H1 (cell line): ENCODE measurements around the gene LRG1. TPM values are rescaled to one million over a fixed set of nuclear protein-coding genes. Genes with fewer than 3 reads are reported as not detected.

Experiments used
- CTCF ChIA-PET: fragments of 300-600 bp; sonication (Branson Sonifier 250); formaldehyde crosslinking; loops from one replicate; lab custom pipeline; 2021; ENCODE audit not compliant: partially characterized antibody; lab: Charles Lee
- POLR2A ChIA-PET: fragments of 300-600 bp; sonication (Branson Sonifier 250); formaldehyde crosslinking; loops from one replicate; lab custom pipeline; 2021; ENCODE audit warnings: inconsistent platforms; ENCODE audit not compliant: partially characterized antibody; lab: Charles Lee
- DNase-seq, 2 experiments: peaks; one replicate each; pipeline versions ENCODE4 v3.0.0 to v3.0.0-alpha.2; 2010 to 2022; ENCODE audit warnings: low spot score in 2 of 2, low read depth in 1 of 2, mixed read lengths in 1 of 2
- FAIRE-seq: peaks from 2 replicates; lab custom pipeline; 2011; peaks lifted over from hg19 to GRCh38; lab: Jason Lieb, UNC
- H2AFZ ChIP-seq: 2 replicates; pipeline ENCODE4 v1.8.1; 2012; ENCODE audit warnings: low read length, inconsistent platforms
- H2AK5ac ChIP-seq: 2 replicates; pipeline ENCODE4 v1.6.1; 2013; ENCODE audit warnings: low read depth, low read length
- H2BK120ac ChIP-seq: replicated peaks from 2 replicates; pipeline ENCODE3; 2013; ENCODE audit warnings: low read depth, low read length, inconsistent platforms
- H2BK12ac ChIP-seq: 2 replicates; pipeline ENCODE4 v1.6.1; 2013; ENCODE audit warnings: low read depth, low read length
- H2BK15ac ChIP-seq: 2 replicates; pipeline ENCODE4 v1.6.1; 2013; ENCODE audit warnings: low read length
- H2BK20ac ChIP-seq: 2 replicates; pipeline ENCODE4 v1.6.1; 2013; ENCODE audit warnings: low read length
- H2BK5ac ChIP-seq: 2 replicates; pipeline ENCODE4 v1.6.1; 2013; ENCODE audit warnings: low read depth, low read length
- H3K14ac ChIP-seq: 2 replicates; pipeline ENCODE4 v1.6.1; 2013; ENCODE audit warnings: inconsistent platforms; ENCODE audit not compliant: insufficient read length
- H3K18ac ChIP-seq: 2 replicates; pipeline ENCODE4 v1.6.1; 2013; ENCODE audit warnings: low read length; ENCODE audit errors: extremely low read depth
- H3K23ac ChIP-seq: 2 replicates; pipeline ENCODE4 v1.6.1; 2013; ENCODE audit warnings: inconsistent platforms; ENCODE audit not compliant: insufficient read length
- H3K23me2 ChIP-seq: 2 replicates; pipeline ENCODE4 v1.6.1; 2013; ENCODE audit warnings: low read depth, low read length
- H3K27ac ChIP-seq: 2 replicates; pipeline ENCODE4 v1.6.1; 2011; ENCODE audit warnings: low read depth, low read length, inconsistent platforms
- H3K27me3 ChIP-seq, 4 experiments: replicated peaks in 1 of 4; 1 replicate in 1 of 4; 2 replicates in 3 of 4; pipeline versions ENCODE4 v1.6.1 to v1.8.1; 2011 to 2013; ENCODE audit warnings: low read length in 3 of 4, mild to moderate bottlenecking in 3 of 4, inconsistent platforms in 2 of 4, mixed read lengths in 2 of 4, moderate library complexity in 1 of 4; ENCODE audit not compliant: control insufficient read depth in 3 of 4, insufficient read depth in 3 of 4; ENCODE audit errors: extremely low read depth in 1 of 4
- H3K36me3 ChIP-seq, 4 experiments: 2 replicates each; pipeline versions ENCODE4 v1.6.1 to v1.8.1; 2011 to 2013; ENCODE audit warnings: mild to moderate bottlenecking in 4 of 4, low read length in 3 of 4, moderate library complexity in 2 of 4, control low read depth in 1 of 4, inconsistent platforms in 1 of 4; ENCODE audit not compliant: insufficient read depth in 4 of 4, control insufficient read depth in 2 of 4
- H3K4ac ChIP-seq: replicated peaks from 2 replicates; pipeline ENCODE3; 2013; ENCODE audit warnings: low read length, low read depth, mixed read lengths, inconsistent platforms; ENCODE audit not compliant: insufficient read length
- H3K4me1 ChIP-seq, 4 experiments: replicated peaks in 1 of 4; 1 replicate in 1 of 4; 2 replicates in 3 of 4; pipeline versions ENCODE4 v1.6.1 to v1.8.1; 2011 to 2013; ENCODE audit warnings: low read length in 3 of 4, inconsistent platforms in 2 of 4, mixed read lengths in 1 of 4; ENCODE audit not compliant: insufficient read depth in 4 of 4, control insufficient read depth in 3 of 4
- H3K4me2 ChIP-seq, 2 experiments: 2 replicates each; pipeline versions ENCODE4 v1.6.1 to v1.8.1; 2011 to 2013; ENCODE audit warnings: low read depth in 2 of 2, low read length in 2 of 2, control low read depth in 1 of 2, inconsistent platforms in 1 of 2, mild to moderate bottlenecking in 1 of 2; ENCODE audit not compliant: insufficient read depth in 1 of 2
- H3K4me3 ChIP-seq, 4 experiments: fragments of 200-600, 300-600 bp in 1 of 4; sonication (generic), shearing (Covaris generic), sonication (Bioruptor Twin) in 1 of 4; 2 replicates each; pipeline versions ENCODE4 v1.5.1 to v1.8.1; 2011 to 2016; ENCODE audit warnings: low read length in 4 of 4, low read depth in 3 of 4, control low read depth in 2 of 4, inconsistent platforms in 2 of 4, mild to moderate bottlenecking in 2 of 4, mixed read lengths in 1 of 4, moderate library complexity in 1 of 4; ENCODE audit not compliant: insufficient read depth in 2 of 4; ENCODE audit errors: extremely low read depth in 1 of 4
- H3K56ac ChIP-seq: replicated peaks from 2 replicates; pipeline ENCODE3; 2013; ENCODE audit warnings: low read depth, mild to moderate bottlenecking, mixed read lengths, low read length, inconsistent platforms; ENCODE audit not compliant: insufficient read length
- H3K79me1 ChIP-seq: 2 replicates; pipeline ENCODE4 v1.6.1; 2013; ENCODE audit warnings: low read depth, low read length, control low read depth
- H3K79me2 ChIP-seq, 2 experiments: 2 replicates each; pipeline versions ENCODE4 v1.6.1 to v1.8.1; 2012 to 2013; ENCODE audit warnings: low read length in 2 of 2, mild to moderate bottlenecking in 2 of 2, inconsistent platforms in 1 of 2; ENCODE audit not compliant: insufficient read depth in 2 of 2, control insufficient read depth in 1 of 2
- H3K9ac ChIP-seq, 4 experiments: replicated peaks in 1 of 4; 1 replicate in 1 of 4; 2 replicates in 3 of 4; pipeline versions ENCODE4 v1.6.1 to v1.8.1; 2011 to 2013; ENCODE audit warnings: low read depth in 3 of 4, low read length in 3 of 4, control low read depth in 2 of 4, mild to moderate bottlenecking in 2 of 4, moderate library complexity in 2 of 4, inconsistent platforms in 1 of 4; ENCODE audit errors: extremely low read depth in 1 of 4
- H3K9me3 ChIP-seq, 2 experiments: 2 replicates each; pipeline versions ENCODE4 v1.6.1 to v1.8.1; 2012 to 2013; ENCODE audit warnings: mild to moderate bottlenecking in 2 of 2, moderate library complexity in 2 of 2, control low read depth in 1 of 2, inconsistent platforms in 1 of 2, low read depth in 1 of 2, low read length in 1 of 2, mixed read lengths in 1 of 2; ENCODE audit not compliant: insufficient read depth in 2 of 2
- H4K20me1 ChIP-seq, 2 experiments: replicated peaks in 1 of 2; 2 replicates each; pipeline versions ENCODE3 to v1.8.1; 2011 to 2013; ENCODE audit warnings: inconsistent platforms in 2 of 2, low read length in 2 of 2, mild to moderate bottlenecking in 1 of 2; ENCODE audit not compliant: insufficient read depth in 2 of 2, control insufficient read depth in 1 of 2
- H4K5ac ChIP-seq: 2 replicates; pipeline ENCODE4 v1.6.1; 2013; ENCODE audit warnings: low read length, low read depth, mixed read lengths, inconsistent platforms; ENCODE audit not compliant: insufficient read length
- H4K8ac ChIP-seq: 2 replicates; pipeline ENCODE4 v1.8.0; 2013; ENCODE audit warnings: mild to moderate bottlenecking, moderate library complexity, low read length, inconsistent platforms; ENCODE audit not compliant: insufficient read depth; ENCODE audit errors: extremely low read depth
- H4K91ac ChIP-seq: replicated peaks from 2 replicates; pipeline ENCODE3; 2013; ENCODE audit warnings: low read length, mixed read lengths, inconsistent platforms; ENCODE audit not compliant: insufficient read length
- BACH1 ChIP-seq: IDR thresholded peaks from 2 replicates; pipeline ENCODE4 v1.6.1; 2012; ENCODE audit warnings: low read length, improper control_type of control experiment
- FOSL1 ChIP-seq: IDR thresholded peaks from 2 replicates; pipeline ENCODE4 v1.6.1; 2011; ENCODE audit warnings: mild to moderate bottlenecking, low read depth, low read length, moderate library complexity; ENCODE audit not compliant: insufficient read depth
- GABPA ChIP-seq: IDR thresholded peaks from 2 replicates; pipeline ENCODE4 v1.6.1; 2011; ENCODE audit warnings: mild to moderate bottlenecking, low read length, moderate library complexity, borderline replicate concordance; ENCODE audit not compliant: insufficient read depth
- MAFK ChIP-seq: IDR thresholded peaks from 2 replicates; pipeline ENCODE4 v1.6.1; 2012; ENCODE audit warnings: low read depth, mild to moderate bottlenecking, improper control_type of control experiment, low read length
- SIX5 ChIP-seq: IDR thresholded peaks from 2 replicates; pipeline ENCODE4 v1.6.1; 2011; ENCODE audit warnings: mild to moderate bottlenecking, low read depth, low read length
- SRF ChIP-seq: IDR thresholded peaks from 2 replicates; pipeline ENCODE4 v1.6.1; 2011; ENCODE audit warnings: mild to moderate bottlenecking, low read depth, low read length, moderate library complexity
- WGBS, 2 experiments: shearing (Covaris generic) in 1 of 2; methylation state at CpG; one replicate each; pipeline versions ENCODE4 v1.1.6 to v1.1.7; 2013 to 2015; ENCODE audit warnings: low lambda C conversion rate in 2 of 2, mixed read lengths in 2 of 2, inconsistent platforms in 1 of 2, low coverage in 1 of 2, missing lambda C conversion rate in 1 of 2; ENCODE audit not compliant: insufficient replicate concordance in 2 of 2, insufficient coverage in 1 of 2, insufficient read length in 1 of 2; ENCODE audit errors: extremely low coverage in 1 of 2, missing lambda C conversion rate in 1 of 2; 5-methylcytosine and 5-hydroxymethylcytosine counted together
- polyA plus RNA-seq, 7 experiments: library from polyadenylated mRNA; depleted of rRNA in 3 of 7; stranded (reverse) in 5 of 7; unstranded in 2 of 7; fragments of >200 nt in 5 of 7; fragments of 200-250 nt in 2 of 7; gene quantifications; 1 replicate in 5 of 7; 2 replicates in 1 of 7; 4 replicates in 1 of 7; pipeline versions ENCODE4 v1.2.1 to v1.2.3, GENCODE V29; 2011 to 2013; ENCODE audit warnings: missing spikeins in 2 of 7, mixed read lengths in 2 of 7
- total RNA-seq: library from RNA; stranded (reverse); fragmentation: NEBNext Ultra II Directional; extraction: Animal tissue kit (Norgen Biotek cat#: 25700); gene quantifications from 2 replicates; pipeline ENCODE4 v1.2.1, GENCODE V29; 2021

Gene LRG1
- total and polyA plus RNA-seq, 2 of the 8 experiments (the other 6 are each of a cell fraction or from before 2014, with no cell fraction given) = 0.48 to 0.79 TPM

DNA sequence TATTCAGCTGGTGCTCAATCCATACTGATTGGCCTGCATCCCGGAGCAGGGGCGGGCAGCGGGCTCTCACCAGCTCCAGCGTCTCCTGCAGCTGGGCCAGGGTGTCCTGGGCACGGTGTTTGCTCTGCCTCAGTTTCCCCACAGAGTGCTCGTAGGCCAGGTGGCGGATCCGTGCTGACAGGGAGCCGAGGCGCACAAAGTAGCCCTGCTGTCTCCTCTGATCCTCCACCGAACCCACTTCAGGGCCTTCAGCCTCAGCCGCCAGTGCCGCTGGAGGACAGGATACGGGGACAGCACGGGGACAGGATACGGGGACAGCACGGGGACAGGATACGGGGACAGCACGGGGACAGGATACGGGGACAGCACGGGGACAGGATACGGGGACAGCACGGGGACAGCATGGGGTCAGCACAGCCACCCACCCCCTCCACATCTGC, 14.3 kb downstream of the LRG1 start:
- no peak for FAIRE-seq
- 90% methylated on average over 22 of the region's 23 CpGs; no CpG with 5 or more reads in 1 of the 2 experiments for WGBS, 2 experiments
- no peak overlapping the region for H3K4me2 ChIP-seq
- TF ChIP-seq SRF = no peak
- TF ChIP-seq BACH1 = no peak
- no peak for TF ChIP-seq GABPA
- TF ChIP-seq MAFK = no peak
- no peak for TF ChIP-seq SIX5
- TF ChIP-seq FOSL1 = no peak

More for the DNA sequence above, 14.3 kb downstream of the LRG1 start:
- peaks cover 0 to 10% (median 5%) of the 10 kb centered on the region in 4 experiments; a peak in 3 of 7 replicates for H3K27me3 ChIP-seq
- DNase-seq = no peak
- H2BK15ac ChIP-seq = no peak overlapping the region
- H4K8ac ChIP-seq = no peak overlapping the region
- no peaks in the 10 kb centered on the region for H3K9me3 ChIP-seq
- H2BK20ac ChIP-seq = no peak overlapping the region
- no peak overlapping the region for H4K91ac ChIP-seq
- H3K36me3 ChIP-seq = no peaks in the 10 kb centered on the region
- no peak overlapping the region for H3K18ac ChIP-seq
- H3K23me2 ChIP-seq = no peaks in the 10 kb centered on the region
- no peak overlapping the region for H3K4ac ChIP-seq
- no peak overlapping the region for H2AK5ac ChIP-seq
- H3K14ac ChIP-seq = no peak overlapping the region
- H3K79me1 ChIP-seq = no peaks in the 10 kb centered on the region
- H2BK5ac ChIP-seq = no peak overlapping the region
- H3K56ac ChIP-seq = no peak overlapping the region
- H2AFZ ChIP-seq = no peak overlapping the region
- no peaks in the 10 kb centered on the region; a peak in 2 of 7 replicates for H3K4me1 ChIP-seq
- no peak overlapping the region for H4K5ac ChIP-seq
- no peak overlapping the region for H2BK12ac ChIP-seq
- no peak overlapping the region for H3K9ac ChIP-seq
- no peak overlapping the region for H3K27ac ChIP-seq
- H3K23ac ChIP-seq = no peak overlapping the region
- H3K79me2 ChIP-seq = no peaks in the 10 kb centered on the region
- POLR2A ChIA-PET = interaction anchor here (0.7 to 3.4 kb wide), 4 partner anchors 9 to 259 kb away, joined by 3 to 23 read pairs (median 4); partner anchors contain the start of gene PLIN5
- CTCF ChIA-PET = interaction anchor here (0.6 to 8.9 kb wide), 36 partner anchors 10 to 514 kb away, joined by 3 to 174 read pairs (median 5); partner anchors contain the start of genes CHAF1A, LRG1, PLIN4 and PLIN5
- H2BK120ac ChIP-seq = no peak overlapping the region
- no peak overlapping the region for H3K4me3 ChIP-seq
- no peaks in the 10 kb centered on the region for H4K20me1 ChIP-seq
